ENCODE measurements around the gene ARSH. TPM values are rescaled to one million over a fixed set of nuclear protein-coding genes. Genes with fewer than 3 reads are reported as not detected.
A peak's percentile ranks its signal among the peaks of the same experiment; 100 is the strongest.
"Not testable (repeated sequence)": the region's sequence is repeated elsewhere in the genome, so short reads cannot be mapped to it uniquely, and the experiment has no call there.

Gene ARSH, protein sequence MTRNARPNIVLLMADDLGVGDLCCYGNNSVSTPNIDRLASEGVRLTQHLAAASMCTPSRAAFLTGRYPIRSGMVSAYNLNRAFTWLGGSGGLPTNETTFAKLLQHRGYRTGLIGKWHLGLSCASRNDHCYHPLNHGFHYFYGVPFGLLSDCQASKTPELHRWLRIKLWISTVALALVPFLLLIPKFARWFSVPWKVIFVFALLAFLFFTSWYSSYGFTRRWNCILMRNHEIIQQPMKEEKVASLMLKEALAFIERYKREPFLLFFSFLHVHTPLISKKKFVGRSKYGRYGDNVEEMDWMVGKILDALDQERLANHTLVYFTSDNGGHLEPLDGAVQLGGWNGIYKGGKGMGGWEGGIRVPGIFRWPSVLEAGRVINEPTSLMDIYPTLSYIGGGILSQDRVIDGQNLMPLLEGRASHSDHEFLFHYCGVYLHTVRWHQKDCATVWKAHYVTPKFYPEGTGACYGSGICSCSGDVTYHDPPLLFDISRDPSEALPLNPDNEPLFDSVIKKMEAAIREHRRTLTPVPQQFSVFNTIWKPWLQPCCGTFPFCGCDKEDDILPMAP
- 0.13 TPM in 1 of 2 replicates, not detected in the other for total RNA-seq

GRCh38 chrX:3006495-3006894 lies at the start of gene ARSH:
ARSH (plus strand) TSS chrX:3006546; CDS start chrX:3006613, 67 bp downstream.
- no peaks in the 10 kb centered on the region for H3K36me3 ChIP-seq (ENCODE audit: control insufficient read depth, insufficient read depth, low read length)
- TF ChIP-seq, protein P1, sequence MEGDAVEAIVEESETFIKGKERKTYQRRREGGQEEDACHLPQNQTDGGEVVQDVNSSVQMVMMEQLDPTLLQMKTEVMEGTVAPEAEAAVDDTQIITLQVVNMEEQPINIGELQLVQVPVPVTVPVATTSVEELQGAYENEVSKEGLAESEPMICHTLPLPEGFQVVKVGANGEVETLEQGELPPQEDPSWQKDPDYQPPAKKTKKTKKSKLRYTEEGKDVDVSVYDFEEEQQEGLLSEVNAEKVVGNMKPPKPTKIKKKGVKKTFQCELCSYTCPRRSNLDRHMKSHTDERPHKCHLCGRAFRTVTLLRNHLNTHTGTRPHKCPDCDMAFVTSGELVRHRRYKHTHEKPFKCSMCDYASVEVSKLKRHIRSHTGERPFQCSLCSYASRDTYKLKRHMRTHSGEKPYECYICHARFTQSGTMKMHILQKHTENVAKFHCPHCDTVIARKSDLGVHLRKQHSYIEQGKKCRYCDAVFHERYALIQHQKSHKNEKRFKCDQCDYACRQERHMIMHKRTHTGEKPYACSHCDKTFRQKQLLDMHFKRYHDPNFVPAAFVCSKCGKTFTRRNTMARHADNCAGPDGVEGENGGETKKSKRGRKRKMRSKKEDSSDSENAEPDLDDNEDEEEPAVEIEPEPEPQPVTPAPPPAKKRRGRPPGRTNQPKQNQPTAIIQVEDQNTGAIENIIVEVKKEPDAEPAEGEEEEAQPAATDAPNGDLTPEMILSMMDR (IDR thresholded peaks at IDR 0.05; ENCODE audit: insufficient read depth, low read length, severe bottlenecking), result no peak
- H3K4me3 ChIP-seq (ENCODE audit: low read depth, low read length), result no peak within 1 kb of the TSS
- no peaks in the 10 kb centered on the region for H3K27me3 ChIP-seq (ENCODE audit: control insufficient read depth, insufficient read depth, low read length)
- FAIRE-seq, result no peak
- DNase-seq (ENCODE audit: low read depth), result no peak

DNA sequence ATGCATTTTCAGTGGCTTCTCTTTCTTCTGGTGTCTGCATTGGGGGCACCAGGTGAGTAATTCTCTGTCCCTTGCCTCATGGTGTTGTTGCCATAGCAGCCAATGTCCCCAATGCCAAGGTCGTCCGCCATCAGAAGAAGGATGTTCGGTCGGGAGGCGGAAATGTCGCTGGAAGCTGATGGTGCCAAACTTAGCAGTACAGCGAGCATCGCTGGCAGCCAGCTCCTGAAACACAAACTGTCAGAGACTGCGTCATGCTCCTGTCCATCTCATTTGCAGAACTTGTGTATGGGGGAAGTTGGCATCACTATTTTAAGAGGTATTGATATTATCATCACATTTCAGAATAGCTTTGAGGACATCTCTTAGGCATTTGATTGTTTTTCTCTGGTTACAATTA lies 48.1 kb upstream of the ARSH start:
- Histone ChIP-seq H3K27me3 (ENCODE audit: control insufficient read depth, insufficient read depth, low read length) (no peaks in the 10 kb centered on the region), H3K36me3 (ENCODE audit: control insufficient read depth, insufficient read depth, low read length) (no peaks in the 10 kb centered on the region), H3K4me3 (ENCODE audit: low read depth, low read length) (no peak overlapping the region)
- TF ChIP-seq, protein P1 (IDR thresholded peaks at IDR 0.05; ENCODE audit: insufficient read depth, low read length, severe bottlenecking), result no peak
- DNase-seq (ENCODE audit: low read depth), result no peak
- no peak for FAIRE-seq

- TF ChIP-seq, protein P1 (IDR thresholded peaks at IDR 0.05; ENCODE audit: insufficient read depth, low read length, severe bottlenecking), result no peak
- Histone ChIP-seq H3K27me3 (ENCODE audit: control insufficient read depth, insufficient read depth, low read length) (no peaks in the 10 kb centered on the region), H3K36me3 (ENCODE audit: control insufficient read depth, insufficient read depth, low read length) (no peaks in the 10 kb centered on the region), H3K4me3 (ENCODE audit: low read depth, low read length) (no peak overlapping the region)
- DNase-seq (ENCODE audit: low read depth) (no peak), FAIRE-seq (no peak)
Observed at GRCh38 chrX:2960861-2961515, 45.4 kb upstream of the ARSH start.

GRCh38 chrX:2962381-2962780 lies 44.0 kb upstream of the ARSH start:
- no peak for DNase-seq (ENCODE audit: low read depth)
- H3K4me3 ChIP-seq (ENCODE audit: low read depth, low read length), result no peak overlapping the region
- H3K27me3 ChIP-seq (ENCODE audit: control insufficient read depth, insufficient read depth, low read length), result no peaks in the 10 kb centered on the region
- no peaks in the 10 kb centered on the region for H3K36me3 ChIP-seq (ENCODE audit: control insufficient read depth, insufficient read depth, low read length)
- TF ChIP-seq, protein P1 (IDR thresholded peaks at IDR 0.05; ENCODE audit: insufficient read depth, low read length, severe bottlenecking), result no peak
- no peak for FAIRE-seq

- H3K4me3 ChIP-seq (ENCODE audit: low read depth, low read length); FAIRE-seq; DNase-seq (ENCODE audit: low read depth); H3K27me3 ChIP-seq (ENCODE audit: control insufficient read depth, insufficient read depth, low read length); H3K36me3 ChIP-seq (ENCODE audit: control insufficient read depth, insufficient read depth, low read length): not testable (repeated sequence)
Observed at GRCh38 chrX:2963449-2963848, 42.9 kb upstream of the ARSH start.

GRCh38 chrX:2963992-2964794 lies 42.2 kb upstream of the ARSH start:
- DNase-seq (ENCODE audit: low read depth), result peak; percentile 20
- H3K27me3 ChIP-seq (ENCODE audit: control insufficient read depth, insufficient read depth, low read length); H3K4me3 ChIP-seq (ENCODE audit: low read depth, low read length); H3K36me3 ChIP-seq (ENCODE audit: control insufficient read depth, insufficient read depth, low read length): not testable (repeated sequence)
- peak; percentile 66 for FAIRE-seq

Data from bronchial epithelial cell (primary cell).